Astrocyte (in vitro differentiated cells and primary cell): ENCODE results near the gene INO80E. TPM values are rescaled to one million over a fixed set of nuclear protein-coding genes. Genes with fewer than 3 reads are reported as not detected.

Source experiments
- DNase-seq: peaks from one replicate; pipeline ENCODE4 v3.0.0-alpha.2; 2010; ENCODE audit warnings: low read depth
- FAIRE-seq: peaks from 2 replicates; lab custom pipeline; 2011; peaks lifted over from hg19 to GRCh38; lab: Jason Lieb, UNC
- H2AFZ ChIP-seq: 2 replicates; pipeline ENCODE4 v1.6.0; 2012; ENCODE audit warnings: low read depth, low read length, inconsistent platforms
- H3K27ac ChIP-seq: 2 replicates; pipeline ENCODE4 v1.5.1; 2011; ENCODE audit warnings: low read depth, low read length, inconsistent platforms
- H3K27me3 ChIP-seq: 2 replicates; pipeline ENCODE4 v1.6.0; 2011; ENCODE audit warnings: low read length, inconsistent platforms; ENCODE audit not compliant: insufficient read depth
- H3K36me3 ChIP-seq: 2 replicates; pipeline ENCODE4 v1.5.1; 2011; ENCODE audit warnings: low read length, inconsistent platforms; ENCODE audit not compliant: insufficient read depth
- H3K4me1 ChIP-seq: 2 replicates; pipeline ENCODE4 v1.5.1; 2011; ENCODE audit warnings: low read length, inconsistent platforms; ENCODE audit not compliant: insufficient read depth
- H3K4me2 ChIP-seq: 2 replicates; pipeline ENCODE4 v1.6.0; 2012; ENCODE audit warnings: low read length, inconsistent platforms
- H3K4me3 ChIP-seq: 2 replicates; pipeline ENCODE4 v1.5.1; 2011; ENCODE audit warnings: low read depth, mild to moderate bottlenecking, low read length, inconsistent platforms; ENCODE audit not compliant: insufficient read depth
- H3K79me2 ChIP-seq: 2 replicates; pipeline ENCODE4 v1.6.0; 2012; ENCODE audit warnings: mild to moderate bottlenecking, low read length, inconsistent platforms; ENCODE audit not compliant: insufficient read depth
- H3K9ac ChIP-seq: 2 replicates; pipeline ENCODE4 v1.6.0; 2012; ENCODE audit warnings: mild to moderate bottlenecking, low read length, inconsistent platforms
- H3K9me3 ChIP-seq: 2 replicates; pipeline ENCODE4 v1.5.1; 2012; ENCODE audit warnings: low read depth, mild to moderate bottlenecking, low read length, inconsistent platforms; ENCODE audit not compliant: insufficient read depth
- H4K20me1 ChIP-seq: 2 replicates; pipeline ENCODE4 v1.6.0; 2012; ENCODE audit warnings: low read length, inconsistent platforms; ENCODE audit not compliant: insufficient read depth
- H3K27ac Mint-ChIP-seq: one replicate; pipeline ENCODE4 v1.8.0; 2021; ENCODE audit warnings: mild to moderate bottlenecking, mixed read lengths; ENCODE audit not compliant: unreplicated experiment
- H3K27me3 Mint-ChIP-seq: one replicate; pipeline ENCODE4 v1.8.0; 2021; ENCODE audit warnings: low read depth, mixed read lengths; ENCODE audit not compliant: unreplicated experiment
- H3K36me3 Mint-ChIP-seq: one replicate; pipeline ENCODE4 v1.8.0; 2021; ENCODE audit warnings: low read depth, mixed read lengths; ENCODE audit not compliant: unreplicated experiment
- H3K4me1 Mint-ChIP-seq: one replicate; pipeline ENCODE4 v1.8.0; 2021; ENCODE audit warnings: low read depth, mixed read lengths; ENCODE audit not compliant: unreplicated experiment
- H3K4me3 Mint-ChIP-seq: one replicate; pipeline ENCODE4 v1.8.0; 2021; ENCODE audit warnings: mild to moderate bottlenecking, moderate library complexity, mixed read lengths; ENCODE audit not compliant: unreplicated experiment
- H3K9me3 Mint-ChIP-seq: one replicate; pipeline ENCODE4 v1.8.0; 2021; ENCODE audit warnings: mild to moderate bottlenecking, mixed read lengths; ENCODE audit not compliant: unreplicated experiment
- CTCF ChIP-seq: IDR thresholded peaks from 2 replicates; pipeline ENCODE4 v1.5.1; 2011; ENCODE audit warnings: low read depth, mild to moderate bottlenecking, inconsistent platforms, low read length, moderate library complexity; ENCODE audit not compliant: insufficient read depth
- EZH2 ChIP-seq: IDR thresholded peaks from 2 replicates; pipeline ENCODE4 v1.6.1; 2012; ENCODE audit warnings: mild to moderate bottlenecking, low read length, inconsistent platforms; ENCODE audit not compliant: insufficient read depth
- total RNA-seq: library from RNA; stranded (reverse); gene quantifications from 2 replicates; pipeline ENCODE4 v1.2.1, GENCODE V29; 2021

The INO80E gene
- total RNA-seq, 1 donor from 2014 or later = 58.5 TPM

DNA sequence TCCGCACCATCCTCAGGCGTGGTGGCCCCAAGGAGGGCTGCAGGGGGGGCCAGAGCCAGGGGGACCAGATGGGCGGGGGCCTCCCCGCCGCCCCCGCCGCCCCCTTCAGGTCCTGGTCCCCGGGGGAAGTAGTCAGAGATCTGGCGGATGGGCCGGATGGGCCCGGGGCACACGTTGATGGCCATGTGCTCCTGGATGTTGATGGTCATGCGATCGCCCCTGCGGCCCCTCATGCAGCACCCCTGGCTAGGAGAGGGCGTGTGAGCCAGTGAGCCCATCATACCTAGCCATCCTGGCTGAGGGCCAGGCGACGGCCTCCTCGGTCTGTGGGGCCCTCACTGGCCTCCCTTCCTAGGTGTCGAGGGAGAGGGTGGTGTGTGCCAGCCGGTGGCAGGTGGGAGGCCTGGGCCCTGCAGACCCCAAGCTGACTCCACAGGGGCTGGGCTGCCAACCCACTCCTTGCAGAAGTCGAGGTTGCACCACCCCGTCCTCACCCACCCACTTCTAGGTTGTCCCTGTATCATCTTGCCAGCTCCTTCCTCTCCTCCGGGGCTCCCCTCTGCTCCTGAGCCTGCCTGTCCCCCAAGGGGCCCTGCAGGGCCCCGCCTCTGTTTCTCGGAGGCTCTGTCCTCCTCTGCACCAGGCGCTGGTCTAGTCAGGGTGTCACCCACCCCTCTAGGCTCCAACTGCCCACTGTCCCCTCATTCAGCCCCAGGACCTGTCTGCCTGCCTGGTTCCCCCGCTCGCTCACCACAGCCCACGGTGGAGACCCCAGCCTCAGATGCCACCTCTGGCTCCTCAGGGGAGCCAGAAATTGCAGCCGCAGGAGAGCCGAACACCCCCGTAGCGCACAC lies 14.2 kb downstream of the INO80E start:
- no peaks in the 10 kb centered on the region for H3K9me3 ChIP-seq
- H3K4me1 Mint-ChIP-seq = no peaks in the 10 kb centered on the region
- no peak overlapping the region for H3K27ac Mint-ChIP-seq
- FAIRE-seq = no peak
- H3K36me3 Mint-ChIP-seq = peaks cover 2% of the 10 kb centered on the region
- no peak overlapping the region for H3K4me3 ChIP-seq
- H3K4me3 Mint-ChIP-seq = peak overlapping the region; percentile 71
- no peak overlapping the region for H3K9ac ChIP-seq
- H3K27ac ChIP-seq = no peak overlapping the region
- H2AFZ ChIP-seq = no peak overlapping the region
- no peaks in the 10 kb centered on the region for H3K79me2 ChIP-seq
- peaks cover 8% of the 10 kb centered on the region for H3K27me3 ChIP-seq
- peaks cover 30% of the 10 kb centered on the region for H3K27me3 Mint-ChIP-seq
- peaks cover 5% of the 10 kb centered on the region for H4K20me1 ChIP-seq
- H3K9me3 Mint-ChIP-seq = no peaks in the 10 kb centered on the region
- H3K4me2 ChIP-seq = peak overlapping the region; percentile 77
- DNase-seq = no peak
- H3K4me1 ChIP-seq = peaks cover 5% of the 10 kb centered on the region
- TF ChIP-seq EZH2 = peak; percentile 86
- TF ChIP-seq CTCF = no peak
- H3K36me3 ChIP-seq = no peaks in the 10 kb centered on the region

GRCh38 chr16:30010844-30011713 lies 15.0 kb downstream of the INO80E start, which contains the start of gene DOC2A:
Gene DOC2A (minus strand): TSS chr16:30011027. CDS start chr16:30010222, 805 bp downstream.
- H3K4me3 ChIP-seq = no peak within 1 kb of the TSS
- Mint-ChIP-seq H3K9me3 (no peaks in the 10 kb centered on the region), H3K4me3 (peak within 1 kb of the TSS; percentile 72), H3K27ac (no peak within 1 kb of the TSS), H3K4me1 (no peaks in the 10 kb centered on the region), H3K27me3 (peaks cover 30% of the 10 kb centered on the region), H3K36me3 (peaks cover 2% of the 10 kb centered on the region)
- no peak for FAIRE-seq
- H3K36me3 ChIP-seq = no peaks in the 10 kb centered on the region
- no peak for DNase-seq
- H4K20me1 ChIP-seq = no peaks in the 10 kb centered on the region
- peaks cover 5% of the 10 kb centered on the region for H3K4me1 ChIP-seq
- H3K9ac ChIP-seq = no peak within 1 kb of the TSS
- H3K9me3 ChIP-seq = no peaks in the 10 kb centered on the region
- H3K27ac ChIP-seq = no peak within 1 kb of the TSS
- no peaks in the 10 kb centered on the region for H3K79me2 ChIP-seq
- TF ChIP-seq CTCF (no peak), EZH2 (peak; percentile 57)
- no peak within 1 kb of the TSS for H2AFZ ChIP-seq
- peak within 1 kb of the TSS; percentile 77 for H3K4me2 ChIP-seq
- H3K27me3 ChIP-seq = peaks cover 8% of the 10 kb centered on the region
